DMS53 (cell line): ENCODE results near the gene DNAJB2.
"Not testable (repeated sequence)": the region's sequence is repeated elsewhere in the genome, so short reads cannot be mapped to it uniquely, and the experiment has no call there.

Experiments
- DNase-seq: peaks from one replicate; lab custom pipeline; 2025; lab: John Stamatoyannopoulos, UW

Gene DNAJB2

GRCh38 chr2:219258942-219259341 is 20.2 kb upstream of the DNAJB2 start:
- DNase-seq: not testable (repeated sequence)

- no peak for DNase-seq
These were observed 17.9 kb upstream of the DNAJB2 start for GRCh38 chr2:219261024-219261855.

- no peak for DNase-seq
These were observed 12.9 kb upstream of the DNAJB2 start for GRCh38 chr2:219266232-219266631.

GRCh38 chr2:219266886-219267285 is 12.3 kb upstream of the DNAJB2 start:
- DNase-seq: no peak

GRCh38 chr2:219268294-219268693 is 10.9 kb upstream of the DNAJB2 start:
- no peak for DNase-seq

GRCh38 chr2:219269362-219270054 is 9.7 kb upstream of the DNAJB2 start:
- DNase-seq: peak; percentile 65

GRCh38 chr2:219270055-219270372 is 9.2 kb upstream of the DNAJB2 start:
- DNase-seq: no peak

- DNase-seq: no peak
These were observed 8.1 kb upstream of the DNAJB2 start for GRCh38 chr2:219271021-219271420.

GRCh38 chr2:219272356-219272755 is 6.8 kb upstream of the DNAJB2 start:
- DNase-seq: no peak

GRCh38 chr2:219272995-219273394 is 6.2 kb upstream of the DNAJB2 start:
- no peak for DNase-seq

GRCh38 chr2:219273937-219274336 is 5.2 kb upstream of the DNAJB2 start:
- no peak for DNase-seq

- DNase-seq: no peak
These were observed 4.7 kb upstream of the DNAJB2 start for GRCh38 chr2:219274361-219274921.

GRCh38 chr2:219277703-219278654 is 1.2 kb upstream of the DNAJB2 start:
- DNase-seq: peak; percentile 85

- no peak for DNase-seq
These were observed 463 bp upstream of the DNAJB2 start for GRCh38 chr2:219278655-219279150.

- DNase-seq: no peak
These were observed 850 bp downstream of the DNAJB2 start for GRCh38 chr2:219279916-219280516.

- no peak for DNase-seq
These were observed 1.5 kb downstream of the DNAJB2 start for GRCh38 chr2:219280651-219281050.

- DNase-seq: no peak
These were observed 2.4 kb downstream of the DNAJB2 start for GRCh38 chr2:219281588-219281987.

GRCh38 chr2:219282375-219282774 is 3.2 kb downstream of the DNAJB2 start:
- DNase-seq: no peak

GRCh38 chr2:219282943-219283581 is 3.9 kb downstream of the DNAJB2 start:
- no peak for DNase-seq

GRCh38 chr2:219284501-219285372 is 5.6 kb downstream of the DNAJB2 start:
- no peak for DNase-seq
